GM18868 (cell line): ENCODE data around the gene ZNF136.

Experiments used
- ATAC-seq: cut with Tn5 transposase; IDR thresholded peaks from one replicate; pipeline ENCODE4 v1.9.1; 2021; ENCODE audit warnings: mild to moderate bottlenecking, moderate library complexity; ENCODE audit not compliant: unreplicated experiment

The ZNF136 gene

GRCh38 chr19:12187625-12188024 is 24.7 kb downstream of the ZNF136 start:
- no peak for ATAC-seq

- no peak for ATAC-seq
These were observed 32.2 kb downstream of the ZNF136 start for GRCh38 chr19:12194827-12195731.

DNA sequence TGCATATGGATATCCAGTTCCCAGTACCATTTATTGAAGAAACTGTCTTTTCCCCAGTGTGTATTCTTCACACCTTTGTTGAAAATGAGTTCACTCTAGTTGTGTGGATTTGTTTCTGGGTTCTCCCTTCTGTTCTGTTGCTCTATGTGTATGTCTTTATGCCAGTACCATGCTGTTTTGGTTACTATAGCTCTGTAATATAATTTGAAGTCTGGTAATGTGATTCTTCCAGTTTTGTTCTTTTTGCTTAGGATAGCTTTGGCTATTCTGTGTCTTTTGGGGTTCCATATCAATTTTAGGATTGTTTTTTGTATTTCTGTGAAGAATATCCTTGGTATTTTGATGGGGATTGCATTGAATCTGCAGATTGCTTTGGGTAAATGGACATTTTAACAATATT is 35.2 kb downstream of the ZNF136 start:
- ATAC-seq = no peak

DNA sequence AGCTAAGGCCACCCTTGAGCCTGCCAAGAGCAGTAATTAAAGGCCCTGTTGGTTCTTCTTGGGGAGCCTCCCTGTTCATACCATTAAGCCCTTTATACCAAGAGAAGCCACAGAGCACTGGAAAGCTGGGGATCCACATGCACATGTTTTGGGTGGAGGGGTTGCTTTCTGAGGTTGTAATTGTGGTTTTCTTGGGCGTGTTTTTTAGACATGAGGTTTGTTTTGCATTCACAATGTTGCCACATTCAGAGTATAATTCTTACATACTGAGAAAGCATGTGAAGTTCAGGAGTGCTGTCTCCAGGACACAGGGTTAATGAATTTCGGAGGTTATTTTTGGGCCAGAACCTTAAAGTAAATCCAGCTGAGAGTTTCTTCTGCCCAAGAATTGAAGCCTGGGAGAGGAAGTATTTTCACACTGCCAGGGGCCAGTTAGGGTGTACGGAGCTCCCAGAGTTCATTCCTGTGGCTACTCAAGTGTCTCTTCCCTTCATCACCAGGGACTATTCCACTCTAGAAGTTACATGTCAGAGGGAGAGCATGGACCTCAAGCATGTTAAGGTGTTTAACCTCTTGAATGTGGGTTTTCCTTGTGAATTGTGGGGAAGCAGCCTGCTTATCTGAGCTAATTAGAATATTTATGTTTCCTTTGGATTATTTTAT is 37.0 kb downstream of the ZNF136 start:
- no peak for ATAC-seq

DNA sequence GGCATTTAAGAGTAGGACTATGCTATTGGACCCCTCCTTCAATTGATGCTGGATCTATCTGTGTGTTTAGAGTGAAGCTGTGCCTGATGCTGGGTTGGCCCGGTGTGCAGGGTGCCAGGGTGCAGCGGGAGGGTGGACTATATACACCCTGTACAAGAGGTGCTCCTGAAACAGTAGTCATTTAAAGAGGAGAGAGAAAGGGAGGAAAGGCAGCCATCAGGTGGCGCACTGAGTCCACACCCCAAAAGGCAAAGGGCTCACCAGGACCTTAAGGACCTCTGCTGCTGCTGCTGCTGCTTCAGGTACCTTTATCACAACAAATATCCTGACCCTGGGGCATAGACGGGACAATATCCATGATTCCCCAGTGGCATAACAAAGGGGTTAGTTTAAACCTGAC is 39.4 kb downstream of the ZNF136 start:
- ATAC-seq = no peak

- ATAC-seq = no peak
These were observed 42.4 kb downstream of the ZNF136 start for GRCh38 chr19:12205296-12205695.

- no peak for ATAC-seq
These were observed 45.3 kb downstream of the ZNF136 start for GRCh38 chr19:12208221-12208620.

- no peak for ATAC-seq
These were observed 54.4 kb downstream of the ZNF136 start for GRCh38 chr19:12217332-12217731.

DNA sequence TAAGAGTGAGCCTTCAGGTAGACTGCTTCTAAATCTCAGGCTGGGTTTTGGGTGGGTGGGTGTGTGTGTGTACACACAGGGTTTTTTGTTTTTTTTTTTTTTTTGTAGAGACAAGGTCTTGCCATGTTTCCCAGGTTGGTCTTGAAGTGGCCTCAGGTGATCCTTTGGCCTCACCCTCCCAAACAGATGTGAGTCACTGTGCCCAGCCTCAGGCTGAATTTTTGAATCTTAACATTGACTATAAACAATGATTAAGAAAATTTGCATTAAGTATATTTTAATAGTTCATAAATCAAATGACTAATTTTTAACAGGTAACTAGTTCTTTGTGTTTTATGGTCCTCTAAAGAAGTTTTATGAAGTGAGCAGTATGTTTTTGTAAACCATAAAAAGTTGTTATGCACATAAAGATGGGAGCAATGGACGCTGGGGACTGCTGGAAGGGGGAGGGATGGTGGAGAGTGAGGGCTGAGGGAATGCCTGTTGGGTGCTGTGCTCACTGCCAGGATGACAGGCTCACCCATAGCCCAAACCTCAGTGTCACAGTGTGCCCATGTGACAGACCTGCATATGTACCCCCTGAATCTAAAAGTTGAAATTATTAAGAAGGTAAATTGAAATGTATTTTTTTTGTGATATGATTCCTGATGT is 60.2 kb downstream of the ZNF136 start:
- ATAC-seq = no peak

GRCh38 chr19:12224676-12225075 is 61.8 kb downstream of the ZNF136 start:
- ATAC-seq = no peak

DNA sequence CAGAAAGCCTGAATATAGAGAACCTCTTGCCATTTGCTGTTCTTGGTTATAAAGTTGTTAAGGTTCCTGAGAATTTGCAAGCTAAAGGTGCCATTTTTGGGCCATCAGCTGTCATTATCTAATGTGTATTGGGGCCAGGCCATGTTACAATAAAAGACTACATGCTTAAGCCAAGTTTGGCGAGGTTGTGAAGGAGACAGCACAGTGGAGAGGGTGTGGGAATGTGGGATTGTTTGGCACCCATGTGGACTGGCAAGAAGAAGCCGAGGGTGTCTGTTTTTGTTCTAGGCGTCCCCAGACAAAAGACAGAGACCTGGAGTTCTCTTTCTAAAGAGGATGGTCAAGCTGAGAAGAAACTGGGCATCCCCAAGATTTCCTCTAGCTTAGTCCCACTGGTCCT is 67.1 kb downstream of the ZNF136 start:
- ATAC-seq = no peak

GRCh38 chr19:12230751-12231733 is 68.1 kb downstream of the ZNF136 start:
- ATAC-seq = no peak

GRCh38 chr19:12232961-12233360 is 70.1 kb downstream of the ZNF136 start:
- ATAC-seq = no peak

GRCh38 chr19:12237143-12237839 is 74.4 kb downstream of the ZNF136 start:
- ATAC-seq = no peak
